H1 (cell line): ENCODE measurements around the gene PPM1L. TPM values are rescaled to one million over a fixed set of nuclear protein-coding genes. Genes with fewer than 3 reads are reported as not detected.

ENCODE experiments used
- CTCF ChIA-PET: fragments of 300-600 bp; sonication (Branson Sonifier 250); formaldehyde crosslinking; loops from one replicate; lab custom pipeline; 2021; ENCODE audit not compliant: partially characterized antibody; lab: Charles Lee
- POLR2A ChIA-PET: fragments of 300-600 bp; sonication (Branson Sonifier 250); formaldehyde crosslinking; loops from one replicate; lab custom pipeline; 2021; ENCODE audit warnings: inconsistent platforms; ENCODE audit not compliant: partially characterized antibody; lab: Charles Lee
- DNase-seq, 2 experiments: peaks; one replicate each; pipeline versions ENCODE4 v3.0.0 to v3.0.0-alpha.2; 2010 to 2022; ENCODE audit warnings: low spot score in 2 of 2, low read depth in 1 of 2, mixed read lengths in 1 of 2
- FAIRE-seq: peaks from 2 replicates; lab custom pipeline; 2011; peaks lifted over from hg19 to GRCh38; lab: Jason Lieb, UNC
- H2AFZ ChIP-seq: 2 replicates; pipeline ENCODE4 v1.8.1; 2012; ENCODE audit warnings: low read length, inconsistent platforms
- H2AK5ac ChIP-seq: 2 replicates; pipeline ENCODE4 v1.6.1; 2013; ENCODE audit warnings: low read depth, low read length
- H2BK120ac ChIP-seq: replicated peaks from 2 replicates; pipeline ENCODE3; 2013; ENCODE audit warnings: low read depth, low read length, inconsistent platforms
- H2BK12ac ChIP-seq: 2 replicates; pipeline ENCODE4 v1.6.1; 2013; ENCODE audit warnings: low read depth, low read length
- H2BK15ac ChIP-seq: 2 replicates; pipeline ENCODE4 v1.6.1; 2013; ENCODE audit warnings: low read length
- H2BK20ac ChIP-seq: 2 replicates; pipeline ENCODE4 v1.6.1; 2013; ENCODE audit warnings: low read length
- H2BK5ac ChIP-seq: 2 replicates; pipeline ENCODE4 v1.6.1; 2013; ENCODE audit warnings: low read depth, low read length
- H3K14ac ChIP-seq: 2 replicates; pipeline ENCODE4 v1.6.1; 2013; ENCODE audit warnings: inconsistent platforms; ENCODE audit not compliant: insufficient read length
- H3K18ac ChIP-seq: 2 replicates; pipeline ENCODE4 v1.6.1; 2013; ENCODE audit warnings: low read length; ENCODE audit errors: extremely low read depth
- H3K23ac ChIP-seq: 2 replicates; pipeline ENCODE4 v1.6.1; 2013; ENCODE audit warnings: inconsistent platforms; ENCODE audit not compliant: insufficient read length
- H3K23me2 ChIP-seq: 2 replicates; pipeline ENCODE4 v1.6.1; 2013; ENCODE audit warnings: low read depth, low read length
- H3K27ac ChIP-seq: 2 replicates; pipeline ENCODE4 v1.6.1; 2011; ENCODE audit warnings: low read depth, low read length, inconsistent platforms
- H3K27me3 ChIP-seq, 4 experiments: replicated peaks in 1 of 4; 1 replicate in 1 of 4; 2 replicates in 3 of 4; pipeline versions ENCODE4 v1.6.1 to v1.8.1; 2011 to 2013; ENCODE audit warnings: low read length in 3 of 4, mild to moderate bottlenecking in 3 of 4, inconsistent platforms in 2 of 4, mixed read lengths in 2 of 4, moderate library complexity in 1 of 4; ENCODE audit not compliant: control insufficient read depth in 3 of 4, insufficient read depth in 3 of 4; ENCODE audit errors: extremely low read depth in 1 of 4
- H3K36me3 ChIP-seq, 4 experiments: 2 replicates each; pipeline versions ENCODE4 v1.6.1 to v1.8.1; 2011 to 2013; ENCODE audit warnings: mild to moderate bottlenecking in 4 of 4, low read length in 3 of 4, moderate library complexity in 2 of 4, control low read depth in 1 of 4, inconsistent platforms in 1 of 4; ENCODE audit not compliant: insufficient read depth in 4 of 4, control insufficient read depth in 2 of 4
- H3K4ac ChIP-seq: replicated peaks from 2 replicates; pipeline ENCODE3; 2013; ENCODE audit warnings: low read length, low read depth, mixed read lengths, inconsistent platforms; ENCODE audit not compliant: insufficient read length
- H3K4me1 ChIP-seq, 4 experiments: replicated peaks in 1 of 4; 1 replicate in 1 of 4; 2 replicates in 3 of 4; pipeline versions ENCODE4 v1.6.1 to v1.8.1; 2011 to 2013; ENCODE audit warnings: low read length in 3 of 4, inconsistent platforms in 2 of 4, mixed read lengths in 1 of 4; ENCODE audit not compliant: insufficient read depth in 4 of 4, control insufficient read depth in 3 of 4
- H3K4me2 ChIP-seq, 2 experiments: 2 replicates each; pipeline versions ENCODE4 v1.6.1 to v1.8.1; 2011 to 2013; ENCODE audit warnings: low read depth in 2 of 2, low read length in 2 of 2, control low read depth in 1 of 2, inconsistent platforms in 1 of 2, mild to moderate bottlenecking in 1 of 2; ENCODE audit not compliant: insufficient read depth in 1 of 2
- H3K4me3 ChIP-seq, 4 experiments: fragments of 200-600, 300-600 bp in 1 of 4; sonication (generic), shearing (Covaris generic), sonication (Bioruptor Twin) in 1 of 4; 2 replicates each; pipeline versions ENCODE4 v1.5.1 to v1.8.1; 2011 to 2016; ENCODE audit warnings: low read length in 4 of 4, low read depth in 3 of 4, control low read depth in 2 of 4, inconsistent platforms in 2 of 4, mild to moderate bottlenecking in 2 of 4, mixed read lengths in 1 of 4, moderate library complexity in 1 of 4; ENCODE audit not compliant: insufficient read depth in 2 of 4; ENCODE audit errors: extremely low read depth in 1 of 4
- H3K56ac ChIP-seq: replicated peaks from 2 replicates; pipeline ENCODE3; 2013; ENCODE audit warnings: low read depth, mild to moderate bottlenecking, mixed read lengths, low read length, inconsistent platforms; ENCODE audit not compliant: insufficient read length
- H3K79me1 ChIP-seq: 2 replicates; pipeline ENCODE4 v1.6.1; 2013; ENCODE audit warnings: low read depth, low read length, control low read depth
- H3K79me2 ChIP-seq, 2 experiments: 2 replicates each; pipeline versions ENCODE4 v1.6.1 to v1.8.1; 2012 to 2013; ENCODE audit warnings: low read length in 2 of 2, mild to moderate bottlenecking in 2 of 2, inconsistent platforms in 1 of 2; ENCODE audit not compliant: insufficient read depth in 2 of 2, control insufficient read depth in 1 of 2
- H3K9ac ChIP-seq, 4 experiments: replicated peaks in 1 of 4; 1 replicate in 1 of 4; 2 replicates in 3 of 4; pipeline versions ENCODE4 v1.6.1 to v1.8.1; 2011 to 2013; ENCODE audit warnings: low read depth in 3 of 4, low read length in 3 of 4, control low read depth in 2 of 4, mild to moderate bottlenecking in 2 of 4, moderate library complexity in 2 of 4, inconsistent platforms in 1 of 4; ENCODE audit errors: extremely low read depth in 1 of 4
- H3K9me3 ChIP-seq, 2 experiments: 2 replicates each; pipeline versions ENCODE4 v1.6.1 to v1.8.1; 2012 to 2013; ENCODE audit warnings: mild to moderate bottlenecking in 2 of 2, moderate library complexity in 2 of 2, control low read depth in 1 of 2, inconsistent platforms in 1 of 2, low read depth in 1 of 2, low read length in 1 of 2, mixed read lengths in 1 of 2; ENCODE audit not compliant: insufficient read depth in 2 of 2
- H4K20me1 ChIP-seq, 2 experiments: replicated peaks in 1 of 2; 2 replicates each; pipeline versions ENCODE3 to v1.8.1; 2011 to 2013; ENCODE audit warnings: inconsistent platforms in 2 of 2, low read length in 2 of 2, mild to moderate bottlenecking in 1 of 2; ENCODE audit not compliant: insufficient read depth in 2 of 2, control insufficient read depth in 1 of 2
- H4K5ac ChIP-seq: 2 replicates; pipeline ENCODE4 v1.6.1; 2013; ENCODE audit warnings: low read length, low read depth, mixed read lengths, inconsistent platforms; ENCODE audit not compliant: insufficient read length
- H4K8ac ChIP-seq: 2 replicates; pipeline ENCODE4 v1.8.0; 2013; ENCODE audit warnings: mild to moderate bottlenecking, moderate library complexity, low read length, inconsistent platforms; ENCODE audit not compliant: insufficient read depth; ENCODE audit errors: extremely low read depth
- H4K91ac ChIP-seq: replicated peaks from 2 replicates; pipeline ENCODE3; 2013; ENCODE audit warnings: low read length, mixed read lengths, inconsistent platforms; ENCODE audit not compliant: insufficient read length
- ATF2 ChIP-seq: IDR thresholded peaks from 2 replicates; pipeline ENCODE4 v1.6.1; 2012; ENCODE audit warnings: low read length, inconsistent platforms
- ATF3 ChIP-seq: IDR thresholded peaks from 2 replicates; pipeline ENCODE4 v1.6.1; 2011; ENCODE audit warnings: low read depth, mild to moderate bottlenecking, low read length; ENCODE audit not compliant: insufficient read depth
- BRCA1 ChIP-seq: IDR thresholded peaks from 2 replicates; pipeline ENCODE4 v1.6.1; 2012; ENCODE audit warnings: low read depth, low read length, improper control_type of control experiment
- CBX5 ChIP-seq: fragments of 300-800, 300-1000 bp; sonication (generic); IDR thresholded peaks from 2 replicates; pipeline ENCODE4 v1.7.1; 2016; ENCODE audit warnings: antibody characterized with exemption, low read length, low read depth
- EZH2 ChIP-seq: fragments of 200-600 bp; sonication (generic); IDR thresholded peaks from 2 replicates; pipeline ENCODE4 v1.7.1; 2012; ENCODE audit warnings: low read depth, mild to moderate bottlenecking, moderate library complexity, low read length, inconsistent platforms; ENCODE audit not compliant: severe bottlenecking
- JUN ChIP-seq: IDR thresholded peaks from 2 replicates; pipeline ENCODE4 v1.6.1; 2011; ENCODE audit warnings: low read depth, mild to moderate bottlenecking, improper control_type of control experiment, low read length
- NANOG ChIP-seq: IDR thresholded peaks from 2 replicates; pipeline ENCODE4 v1.6.1; 2011; ENCODE audit warnings: low read length, low read depth, mild to moderate bottlenecking, inconsistent platforms; ENCODE audit not compliant: insufficient read depth, poor library complexity, severe bottlenecking
- POLR2A ChIP-seq, 2 experiments: IDR thresholded peaks; 1 replicate in 1 of 2; 2 replicates in 1 of 2; pipeline ENCODE4 v1.6.1; 2011; ENCODE audit warnings: low read depth in 2 of 2, low read length in 2 of 2, mild to moderate bottlenecking in 2 of 2; ENCODE audit errors: control extremely low read depth in 1 of 2
- POLR2AphosphoS5 ChIP-seq: IDR thresholded peaks from 2 replicates; pipeline ENCODE4 v1.6.1; 2011; ENCODE audit warnings: low read depth, low read length
- RFX5 ChIP-seq: IDR thresholded peaks from 2 replicates; pipeline ENCODE4 v1.6.1; 2011; ENCODE audit warnings: low read depth, low read length, improper control_type of control experiment, borderline replicate concordance
- SIRT6 ChIP-seq: IDR thresholded peaks from one replicate; pipeline ENCODE4 v1.7.1; 2012; ENCODE audit warnings: low read length, inconsistent platforms
- YY1 ChIP-seq: IDR thresholded peaks from 2 replicates; pipeline ENCODE4 v1.6.1; 2011; ENCODE audit warnings: low read depth, mild to moderate bottlenecking, low read length
- WGBS, 2 experiments: shearing (Covaris generic) in 1 of 2; methylation state at CpG; one replicate each; pipeline versions ENCODE4 v1.1.6 to v1.1.7; 2013 to 2015; ENCODE audit warnings: low lambda C conversion rate in 2 of 2, mixed read lengths in 2 of 2, inconsistent platforms in 1 of 2, low coverage in 1 of 2, missing lambda C conversion rate in 1 of 2; ENCODE audit not compliant: insufficient replicate concordance in 2 of 2, insufficient coverage in 1 of 2, insufficient read length in 1 of 2; ENCODE audit errors: extremely low coverage in 1 of 2, missing lambda C conversion rate in 1 of 2; 5-methylcytosine and 5-hydroxymethylcytosine counted together
- polyA plus RNA-seq, 7 experiments: library from polyadenylated mRNA; depleted of rRNA in 3 of 7; stranded (reverse) in 5 of 7; unstranded in 2 of 7; fragments of >200 nt in 5 of 7; fragments of 200-250 nt in 2 of 7; gene quantifications; 1 replicate in 5 of 7; 2 replicates in 1 of 7; 4 replicates in 1 of 7; pipeline versions ENCODE4 v1.2.1 to v1.2.3, GENCODE V29; 2011 to 2013; ENCODE audit warnings: missing spikeins in 2 of 7, mixed read lengths in 2 of 7
- total RNA-seq: library from RNA; stranded (reverse); fragmentation: NEBNext Ultra II Directional; extraction: Animal tissue kit (Norgen Biotek cat#: 25700); gene quantifications from 2 replicates; pipeline ENCODE4 v1.2.1, GENCODE V29; 2021

The PPM1L gene
- total and polyA plus RNA-seq, 2 of the 8 experiments (the other 6 are each of a cell fraction or from before 2014, with no cell fraction given), result 2.8 to 18.1 TPM

- no peak overlapping the region for H3K23ac ChIP-seq
- H3K56ac ChIP-seq, result no peak overlapping the region
- no peak overlapping the region for H2BK15ac ChIP-seq
- no peaks in the 10 kb centered on the region for H3K79me1 ChIP-seq
- FAIRE-seq (no peak), DNase-seq (no peak)
- H2AFZ ChIP-seq, result no peak overlapping the region
- no peak overlapping the region for H3K4me3 ChIP-seq
- no peak overlapping the region for H2BK12ac ChIP-seq
- H3K79me2 ChIP-seq, result no peaks in the 10 kb centered on the region
- H2BK5ac ChIP-seq, result no peak overlapping the region
- H2BK20ac ChIP-seq, result no peak overlapping the region
- no peak overlapping the region for H3K4me2 ChIP-seq
- H3K36me3 ChIP-seq, result no peaks in the 10 kb centered on the region
- TF ChIP-seq JUN (no peak), BRCA1 (no peak), POLR2A (IDR thresholded peaks at IDR 0.05; ENCODE audit: control extremely low read depth in 1 of 2, low read depth in 2 of 2, low read length in 2 of 2) (no peak), CBX5 (no peak), YY1 (no peak), POLR2AphosphoS5 (no peak), EZH2 (no peak), SIRT6 (no peak), NANOG (no peak), ATF2 (no peak), RFX5 (no peak), ATF3 (no peak)
- H3K27ac ChIP-seq, result no peak overlapping the region
- no peak overlapping the region for H4K91ac ChIP-seq
- CTCF ChIA-PET, result interaction anchor here (0.6 kb wide), 1 partner anchor 82 kb away, joined by 3 read pairs; no protein-coding TSS in a partner anchor
- no peak overlapping the region for H2BK120ac ChIP-seq
- H3K14ac ChIP-seq, result no peak overlapping the region
- no peaks in the 10 kb centered on the region for H3K9me3 ChIP-seq
- no peak overlapping the region for H3K9ac ChIP-seq
- no peak overlapping the region for H2AK5ac ChIP-seq
- no peaks in the 10 kb centered on the region for H3K27me3 ChIP-seq
- 0 out of 2 replicates have a peak, but pooled peaks cover 2% of the 10 kb centered on the region for H3K23me2 ChIP-seq
- no peak overlapping the region for H4K5ac ChIP-seq
- 94% methylated on average over 2 of the region's 2 CpGs; no CpG with 5 or more reads in 1 of the 2 experiments for WGBS, 2 experiments
- no peak overlapping the region for H3K4ac ChIP-seq
- no peak overlapping the region for H3K18ac ChIP-seq
- POLR2A ChIA-PET, result no interaction called here
- H4K20me1 ChIP-seq, result no peaks in the 10 kb centered on the region
- no peaks in the 10 kb centered on the region for H3K4me1 ChIP-seq
- H4K8ac ChIP-seq, result no peak overlapping the region
Observed at GRCh38 chr3:160725338-160725737, 30.7 kb upstream of the PPM1L start.
